ENCODE measurements around the gene DYNLRB2.

GRCh38 chr16:80552277-80552676, 11.5 kb downstream of the DYNLRB2 start:
- TF ChIP-seq CTCF (conservative IDR thresholded peaks at IDR 0.05) (no peak), ZFX (IDR thresholded peaks at IDR 0.05) (no peak)
